HT-29 (cell line): ENCODE results near the gene CCDC117. TPM values are rescaled to one million over a fixed set of nuclear protein-coding genes. Genes with fewer than 3 reads are reported as not detected.
"Not testable (repeated sequence)": the region's sequence is repeated elsewhere in the genome, so short reads cannot be mapped to it uniquely, and the experiment has no call there.

ENCODE experiments used
- DNase-seq: peaks from one replicate; pipeline ENCODE4 v3.0.0-alpha.2; 2015; ENCODE audit warnings: low spot score
- total RNA-seq: library from RNA; depleted of rRNA; stranded (reverse); fragments of >200 nt; shearing (Covaris generic); gene quantifications from 2 replicates; pipeline ENCODE4 v1.2.3, GENCODE V29; 2014; rRNA removed

CCDC117 gene, protein sequence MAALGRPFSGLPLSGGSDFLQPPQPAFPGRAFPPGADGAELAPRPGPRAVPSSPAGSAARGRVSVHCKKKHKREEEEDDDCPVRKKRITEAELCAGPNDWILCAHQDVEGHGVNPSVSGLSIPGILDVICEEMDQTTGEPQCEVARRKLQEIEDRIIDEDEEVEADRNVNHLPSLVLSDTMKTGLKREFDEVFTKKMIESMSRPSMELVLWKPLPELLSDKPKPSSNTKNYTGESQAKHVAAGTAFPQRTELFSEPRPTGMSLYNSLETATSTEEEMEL
- total RNA-seq = 7.2 and 8.2 TPM in 2 replicates

GRCh38 chr22:28772633-28773460 lies at the start of gene CCDC117:
Gene CCDC117 (plus strand): TSS chr22:28772695. CDS start chr22:28772850, 155 bp downstream.
- peak; percentile 97 for DNase-seq

GRCh38 chr22:28728002-28728401 lies 44.5 kb upstream of the CCDC117 start:
- DNase-seq = no peak

DNA sequence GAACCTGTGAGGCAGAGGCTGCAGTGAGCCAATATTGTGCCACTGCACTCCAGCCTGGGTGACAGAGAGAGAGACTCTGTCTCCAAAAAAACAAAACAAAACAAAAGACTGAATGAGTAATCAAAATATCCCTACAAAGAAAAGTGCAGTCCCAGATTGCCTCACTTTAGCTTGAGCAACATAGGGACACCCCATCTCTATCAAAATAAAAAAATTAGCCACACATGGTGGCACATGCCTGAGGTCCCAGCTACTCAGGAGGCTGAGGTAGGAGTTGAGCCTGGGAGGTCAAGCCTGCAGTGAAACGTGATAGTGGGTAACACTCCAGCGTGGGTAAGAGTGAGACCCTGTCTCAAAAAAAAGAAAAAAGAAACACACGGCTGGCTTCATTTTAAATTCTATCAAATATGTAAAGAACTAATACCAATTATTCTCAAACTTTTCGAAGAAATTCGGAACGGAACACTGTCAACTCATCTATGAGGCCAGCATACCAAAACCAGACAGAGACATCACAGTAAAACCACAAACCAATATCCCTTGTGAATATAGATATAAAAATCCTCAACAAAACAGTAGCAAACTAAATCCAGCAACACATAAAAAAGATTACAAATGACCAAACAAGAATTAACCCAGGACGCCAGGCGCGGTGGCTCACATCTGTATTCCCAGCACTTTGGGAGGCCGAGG lies 43.7 kb upstream of the CCDC117 start:
- no peak for DNase-seq

DNA sequence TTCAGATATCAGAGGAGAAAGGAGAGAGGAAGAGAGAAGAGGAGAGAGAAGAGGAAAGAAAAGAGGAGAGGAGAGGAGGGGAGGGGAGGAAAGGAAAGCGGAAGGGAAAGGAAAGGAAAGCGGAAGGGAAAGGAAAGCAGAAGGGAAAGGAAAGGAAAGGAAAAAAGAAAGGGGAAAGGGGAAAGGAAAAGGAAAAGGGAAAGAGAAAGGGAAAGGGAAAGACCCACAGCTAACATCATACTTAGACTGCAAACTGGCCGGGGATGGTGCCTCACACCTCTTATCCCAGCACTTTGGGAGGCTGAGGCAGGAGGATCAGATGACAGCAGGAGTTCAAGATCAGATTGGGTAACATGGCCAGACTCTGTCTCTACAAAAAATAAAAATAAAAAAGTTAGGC lies 42.3 kb upstream of the CCDC117 start:
- DNase-seq = no peak

- DNase-seq = no peak
These were observed 38.1 kb upstream of the CCDC117 start for GRCh38 chr22:28734393-28734792.

DNA sequence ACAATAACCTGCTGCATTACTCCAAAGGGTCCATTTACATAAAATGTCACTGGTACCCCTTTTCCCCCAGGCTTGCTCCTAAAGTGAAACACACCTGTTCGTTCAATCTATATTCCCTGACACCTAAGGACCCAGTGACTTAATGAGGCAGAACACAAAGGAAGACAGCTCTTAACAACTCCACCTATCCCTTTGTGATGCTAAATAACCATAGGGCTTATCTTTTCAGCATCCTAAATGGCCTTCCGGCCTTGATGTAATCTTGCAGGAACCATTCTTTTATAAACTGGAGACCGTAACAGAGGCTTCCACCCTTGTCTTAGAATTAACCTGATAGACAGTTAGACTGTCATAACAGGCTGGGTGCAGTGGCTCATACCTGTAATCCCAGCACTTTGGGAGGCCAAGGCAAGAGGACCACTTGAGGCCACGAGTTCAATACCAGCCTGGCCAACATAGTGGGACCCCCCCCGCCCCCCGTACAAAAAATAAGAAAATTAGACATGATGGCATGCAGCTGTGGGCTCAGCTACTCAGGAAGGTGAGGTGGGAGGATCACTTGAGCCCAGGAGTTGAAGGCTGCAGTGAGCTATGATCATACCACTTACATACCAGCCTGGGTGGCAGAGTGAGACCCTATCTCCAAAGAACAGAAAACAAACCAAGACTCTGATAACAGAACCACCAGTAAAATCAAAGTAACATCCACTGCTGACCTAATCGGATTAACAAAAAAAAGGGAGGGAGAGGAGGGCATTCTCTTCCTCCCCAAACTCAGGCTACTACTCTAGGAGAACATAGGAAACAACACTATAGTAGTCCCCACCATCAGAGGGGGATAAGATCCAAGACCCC lies 36.0 kb upstream of the CCDC117 start:
- DNase-seq = no peak

- DNase-seq = no peak
These were observed 34.8 kb upstream of the CCDC117 start for GRCh38 chr22:28737701-28738100.

DNA sequence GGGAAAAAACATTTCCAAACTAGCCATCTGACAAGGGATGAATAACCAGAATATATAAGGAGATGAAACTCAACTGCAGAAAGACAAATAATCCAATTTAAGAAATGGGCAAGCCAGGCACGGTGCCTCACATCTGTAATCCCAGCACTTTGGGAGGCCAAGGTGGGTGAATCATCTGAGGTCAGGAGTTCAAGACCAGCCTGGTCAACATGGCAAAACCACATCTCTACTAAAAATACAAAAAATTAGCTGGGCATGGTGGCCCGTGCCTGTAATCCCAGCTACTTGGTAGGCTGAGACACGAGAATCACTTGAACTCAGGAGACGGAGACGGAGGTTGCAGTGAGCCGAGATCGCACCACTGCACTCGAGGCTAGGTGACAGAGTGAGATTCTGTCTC lies 33.6 kb upstream of the CCDC117 start:
- DNase-seq = not testable (repeated sequence)

DNA sequence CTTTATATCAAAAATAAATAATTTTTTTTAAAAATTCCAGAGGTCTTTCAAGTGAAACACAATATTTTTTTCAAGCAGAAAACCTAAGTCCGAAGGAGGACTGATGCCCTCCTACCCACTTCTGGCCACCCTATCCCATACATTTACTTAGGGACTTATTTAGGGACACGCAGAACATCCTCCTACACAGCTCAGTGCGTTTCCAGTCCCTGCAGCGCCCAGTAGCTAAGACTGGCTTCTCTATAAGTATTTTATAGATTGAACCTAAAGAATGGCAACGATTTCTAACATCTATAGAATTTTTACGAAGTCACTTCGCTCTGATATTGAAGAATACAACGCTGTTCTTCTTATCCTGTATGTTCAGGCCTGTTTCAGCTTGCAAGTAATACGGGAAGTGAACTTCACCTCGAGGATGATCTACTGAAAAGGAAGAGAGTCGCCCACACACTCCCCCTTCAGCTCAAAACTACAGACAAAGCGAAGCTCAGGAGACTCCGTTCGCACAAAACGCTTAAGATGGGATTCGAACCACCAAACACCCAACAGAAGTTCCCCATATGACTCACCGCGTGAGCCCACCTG lies 31.2 kb upstream of the CCDC117 start:
- DNase-seq = no peak

- peak; percentile 99 for DNase-seq
These were observed 30.5 kb upstream of the CCDC117 start, which contains the start of the genes CHEK2 and HSCB for GRCh38 chr22:28741785-28742561. Gene CHEK2 (minus strand): TSS chr22:28741820. CDS start chr22:28734721, 7,099 bp downstream. Gene HSCB (plus strand): TSS chr22:28742039. CDS start chr22:28742096, 57 bp downstream.

GRCh38 chr22:28742562-28742962 lies 29.9 kb upstream of the CCDC117 start:
- DNase-seq = no peak

DNA sequence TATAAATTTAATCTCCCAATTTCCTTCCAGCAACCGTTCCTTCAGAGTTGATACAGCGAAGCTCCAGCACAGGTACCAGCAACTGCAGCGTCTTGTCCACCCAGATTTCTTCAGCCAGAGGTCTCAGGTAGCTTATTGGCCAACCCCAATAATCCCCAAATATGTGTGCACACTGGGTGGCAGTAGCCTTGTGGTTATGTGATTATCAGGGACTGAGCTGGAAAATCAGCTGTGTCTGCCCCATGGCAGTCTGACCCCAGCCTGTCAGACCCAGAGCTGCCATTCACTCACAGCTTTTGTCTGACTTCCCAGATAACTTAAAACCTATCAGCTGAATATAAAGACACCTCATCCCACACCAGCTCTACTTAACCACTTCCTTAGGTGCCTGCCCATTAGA lies 28.6 kb upstream of the CCDC117 start:
- no peak for DNase-seq

GRCh38 chr22:28750471-28750881 lies 22.0 kb upstream of the CCDC117 start:
- DNase-seq = no peak

DNA sequence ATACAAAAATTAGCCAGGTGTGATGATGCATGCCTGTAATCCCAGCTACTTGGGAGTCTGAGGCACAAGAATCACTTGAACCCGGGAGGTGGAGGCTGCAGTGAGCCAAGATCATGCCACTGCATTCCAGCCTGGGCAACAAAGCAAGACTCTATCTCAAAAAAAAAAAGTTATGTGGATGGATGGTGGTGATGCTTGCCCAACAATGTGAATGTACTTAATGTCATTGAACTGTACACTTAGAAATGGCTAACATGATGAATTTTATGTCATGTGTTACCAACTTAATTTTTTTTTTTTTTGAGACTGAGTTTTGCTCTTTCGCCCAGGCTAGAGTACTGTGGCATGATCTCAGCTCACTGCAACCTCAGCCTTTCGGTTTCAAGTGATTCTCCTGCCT lies 18.0 kb upstream of the CCDC117 start:
- DNase-seq = not testable (repeated sequence)

DNA sequence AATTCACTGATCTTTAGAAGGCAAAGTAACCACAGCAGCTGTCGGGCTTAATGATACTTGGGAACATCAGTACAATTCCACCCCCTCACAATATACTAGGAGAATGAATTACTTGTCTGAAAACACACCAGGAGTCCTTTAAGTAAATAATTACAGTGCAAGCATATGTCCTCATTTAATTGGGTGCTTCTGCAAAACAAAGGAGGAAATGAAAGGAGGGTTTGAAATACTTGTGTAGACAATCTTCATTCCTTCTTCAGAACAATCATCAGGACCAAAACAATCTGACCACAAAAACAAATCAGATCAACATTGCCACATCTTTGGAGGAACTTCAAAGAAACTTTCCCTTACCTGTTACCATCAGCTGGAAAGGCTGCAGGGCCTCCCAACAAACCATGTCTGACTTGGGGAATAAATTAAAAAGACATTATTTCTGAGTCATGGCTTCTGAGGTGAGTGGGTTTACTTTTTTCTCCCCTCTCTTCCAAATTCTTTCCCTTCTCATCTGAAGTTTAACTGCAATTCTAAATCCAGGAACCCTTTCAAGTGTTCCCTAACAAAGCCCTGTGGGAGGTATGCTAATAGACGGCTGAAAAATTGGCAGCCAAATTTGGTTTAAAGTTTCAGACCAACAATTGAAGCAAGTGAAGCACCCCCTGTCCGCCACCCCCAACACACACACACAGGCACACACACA lies 12.5 kb upstream of the CCDC117 start:
- DNase-seq = no peak

- DNase-seq = no peak
These were observed 11.1 kb upstream of the CCDC117 start for GRCh38 chr22:28761449-28761755.

DNA sequence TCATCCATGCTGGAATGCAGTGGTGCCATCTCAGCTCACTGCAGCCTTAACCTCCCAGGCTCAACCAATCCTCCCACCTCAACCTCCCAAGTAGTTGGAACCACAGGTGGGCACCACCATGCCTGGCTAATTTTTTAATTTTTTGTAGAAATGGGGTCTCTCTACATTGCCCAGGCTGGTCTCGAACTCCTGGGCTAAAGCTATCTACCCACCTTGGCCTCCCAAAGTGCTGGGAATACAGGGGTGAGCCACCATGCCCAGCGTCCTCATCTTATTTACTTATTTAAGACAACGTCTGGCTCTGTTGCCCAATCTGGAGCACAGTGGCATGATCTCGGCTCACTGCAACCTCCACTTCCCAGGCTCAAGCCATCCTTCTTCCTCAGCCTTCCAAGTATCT lies 10.5 kb upstream of the CCDC117 start:
- not testable (repeated sequence) for DNase-seq

- no peak for DNase-seq
These were observed 5.9 kb upstream of the CCDC117 start for GRCh38 chr22:28766628-28767027.

GRCh38 chr22:28768701-28769393 lies 3.6 kb upstream of the CCDC117 start:
- no peak for DNase-seq
